Esophagus muscularis mucosa (tissue), 4 donors: ENCODE results near the gene AP1S3. TPM values are rescaled to one million over a fixed set of nuclear protein-coding genes. Genes with fewer than 3 reads are reported as not detected.
A peak's percentile ranks its signal among the peaks of the same experiment; 100 is the strongest.

ENCODE experiments used
- DNase-seq: peaks from one replicate; pipeline ENCODE4 v3.0.0-alpha.2; 2017; ENCODE audit errors: extremely low spot score
- H3K27ac ChIP-seq, 4 donors: fragments of 200-600 bp; sonication (generic); replicated peaks in 1 of 4; 1 replicate in 3 of 4; 2 replicates in 1 of 4; pipeline ENCODE4 v1.5.1; 2016 to 2019; ENCODE audit warnings: mild to moderate bottlenecking in 1 of 4
- H3K27me3 ChIP-seq, 4 donors: fragments of 200-600 bp; sonication (generic); one replicate each; pipeline versions ENCODE4 v1.5.1 to v1.6.0; 2016 to 2019
- H3K36me3 ChIP-seq, 4 donors: fragments of 200-600 bp; sonication (generic); one replicate each; pipeline ENCODE4 v1.5.1; 2016 to 2019
- H3K4me1 ChIP-seq, 4 donors: fragments of 200-600 bp; sonication (generic); one replicate each; pipeline ENCODE4 v1.5.1; 2016 to 2019
- H3K4me3 ChIP-seq, 4 donors: fragments of 200-600 bp; sonication (generic); 1 replicate in 2 of 4; 2 replicates in 2 of 4; pipeline ENCODE4 v1.5.1; 2016 to 2019; ENCODE audit warnings: mild to moderate bottlenecking in 4 of 4, moderate library complexity in 1 of 4
- H3K9me3 ChIP-seq, 4 donors: fragments of 200-600 bp; sonication (generic); 1 replicate in 3 of 4; 2 replicates in 1 of 4; pipeline ENCODE4 v1.5.1; 2016 to 2019
- CTCF ChIP-seq, 3 experiments: fragments of 200-600 bp in 2 of 3; fragments of 450-650 bp in 1 of 3; sonication (generic) in 2 of 3; IDR thresholded peaks; one replicate each; pipeline ENCODE4 v1.5.1; 2017 to 2019; ENCODE audit warnings: antibody characterized with exemption in 3 of 3, mild to moderate bottlenecking in 2 of 3, moderate library complexity in 1 of 3
- EP300 ChIP-seq: sonication (generic); formaldehyde crosslinking; IDR thresholded peaks from one replicate; pipeline ENCODE4 v1.6.1; 2017; ENCODE audit warnings: antibody characterized with exemption
- POLR2A ChIP-seq: fragments of 450-650 bp; IDR thresholded peaks from one replicate; pipeline ENCODE4 v1.6.1; 2017; ENCODE audit warnings: antibody characterized with exemption, moderate library complexity, mild to moderate bottlenecking, low read depth
- POLR2AphosphoS5 ChIP-seq, 2 donors: sonication (generic); formaldehyde crosslinking; IDR thresholded peaks; one replicate each; pipeline ENCODE4 v1.6.1; 2017; ENCODE audit warnings: antibody characterized with exemption in 2 of 2
- WGBS: methylation state at CpG from one replicate; pipeline ENCODE4 v1.1.5; 2018; 5-methylcytosine and 5-hydroxymethylcytosine counted together
- intact Hi-C: fragments of 100-400 bp; cut with DNase I; formaldehyde crosslinking; loops from one replicate; pipeline ENCODE4 v1.15.1; 2023
- total RNA-seq, 4 donors: library from RNA; depleted of rRNA; stranded (reverse); fragments of >200 nt; gene quantifications; one replicate each; pipeline versions ENCODE4 v1.1.0 to v1.2.1, GENCODE V29; 2016

AP1S3 gene
- total RNA-seq, result 1 to 10 TPM in 2 of 4 donors, under 1 TPM in 2; 0.40 to 2.7 (median 0.85) TPM

GRCh38 chr2:223837287-223838061 is at the start of gene AP1S3:
AP1S3 (minus strand) TSS chr2:223837582; CDS start chr2:223837450, 132 bp downstream.
- no peaks in the 10 kb centered on the region for H3K36me3 ChIP-seq
- no peaks in the 10 kb centered on the region for H3K9me3 ChIP-seq
- under 1% methylated on average over 33 of the region's 82 CpGs for WGBS
- H3K27ac ChIP-seq, result peak within 1 kb of the TSS; percentile 37 to 58 (median 50)
- H3K27me3 ChIP-seq, result no peaks in the 10 kb centered on the region
- DNase-seq, result no peak
- TF ChIP-seq POLR2A (no peak), CTCF (IDR thresholded peaks at IDR 0.05) (no peak), POLR2AphosphoS5 (IDR thresholded peaks at IDR 0.05) (no peak), EP300 (no peak)
- H3K4me1 ChIP-seq, result peaks cover 10 to 14% (median 11%) of the 10 kb centered on the region in 4 donors
- peak within 1 kb of the TSS; percentile 64 to 87 (median 78) for H3K4me3 ChIP-seq
- intact Hi-C loops, result no loop called here

GRCh38 chr2:223887127-223887526 is 49.7 kb upstream of the AP1S3 start:
- Histone ChIP-seq H3K36me3 (peaks cover 2 to 77% (median 43%) of the 10 kb centered on the region in 4 donors), H3K27me3 (no peaks in the 10 kb centered on the region), H3K27ac (no peak overlapping the region), H3K9me3 (no peaks in the 10 kb centered on the region), H3K4me3 (no peak overlapping the region), H3K4me1 (peaks cover 0 to 4% (median 1%) of the 10 kb centered on the region in 4 donors)
- WGBS, result 68% methylated on average over 5 of the region's 5 CpGs
- intact Hi-C loops, result no loop called here
- no peak for TF ChIP-seq EP300
- no peak for DNase-seq

GRCh38 chr2:223886726-223887125 is 49.3 kb upstream of the AP1S3 start:
- H3K9me3 ChIP-seq, result no peaks in the 10 kb centered on the region
- H3K4me3 ChIP-seq, result no peak overlapping the region
- DNase-seq, result no peak
- TF ChIP-seq EP300, result no peak
- no peak for TF ChIP-seq POLR2AphosphoS5 (IDR thresholded peaks at IDR 0.05)
- TF ChIP-seq CTCF (IDR thresholded peaks at IDR 0.05), result no peak
- TF ChIP-seq POLR2A, result no peak
- H3K27ac ChIP-seq, result no peak overlapping the region
- peaks cover 0 to 4% (median 1%) of the 10 kb centered on the region in 4 donors for H3K4me1 ChIP-seq
- intact Hi-C loops, result no loop called here
- H3K36me3 ChIP-seq, result peaks cover 6 to 78% (median 44%) of the 10 kb centered on the region in 4 donors
- WGBS, result 0% methylated on average over 2 of the region's 2 CpGs
- no peaks in the 10 kb centered on the region for H3K27me3 ChIP-seq

GRCh38 chr2:223884399-223884798 is 47.0 kb upstream of the AP1S3 start:
- intact Hi-C loops, result no loop called here
- WGBS, result 85% methylated on average over 3 of the region's 3 CpGs
- Histone ChIP-seq H3K4me1 (peaks cover 0 to 4% (median 1%) of the 10 kb centered on the region in 4 donors), H3K27me3 (no peaks in the 10 kb centered on the region), H3K4me3 (no peak overlapping the region), H3K9me3 (no peaks in the 10 kb centered on the region), H3K27ac (no peak overlapping the region), H3K36me3 (peaks cover 18 to 80% (median 63%) of the 10 kb centered on the region in 4 donors)
- DNase-seq, result no peak
- no peak for TF ChIP-seq POLR2AphosphoS5 (IDR thresholded peaks at IDR 0.05)
- TF ChIP-seq POLR2A, result no peak
- no peak for TF ChIP-seq EP300
- TF ChIP-seq CTCF (IDR thresholded peaks at IDR 0.05), result no peak

- TF ChIP-seq POLR2AphosphoS5 (IDR thresholded peaks at IDR 0.05) (no peak), CTCF (IDR thresholded peaks at IDR 0.05) (no peak), EP300 (no peak), POLR2A (no peak)
- Histone ChIP-seq H3K4me1 (peaks cover 0 to 4% (median 1%) of the 10 kb centered on the region in 4 donors), H3K27me3 (no peaks in the 10 kb centered on the region), H3K27ac (no peak overlapping the region), H3K36me3 (peaks cover 35 to 91% (median 77%) of the 10 kb centered on the region in 4 donors), H3K4me3 (no peak overlapping the region), H3K9me3 (no peaks in the 10 kb centered on the region)
- WGBS, result 95% methylated on average over 5 of the region's 5 CpGs
- intact Hi-C loops, result no loop called here
- DNase-seq, result no peak
Measured at GRCh38 chr2:223882715-223883114, 45.3 kb upstream of the AP1S3 start.
